A549 (cell line): ENCODE results near the gene ACAP1.
"Not testable (repeated sequence)": the region's sequence is repeated elsewhere in the genome, so short reads cannot be mapped to it uniquely, and the experiment has no call there.

ENCODE experiments used
- TF ChIP-seq, protein P1 (sequence below): fragments of 150-350 bp; IDR thresholded peaks from 2 replicates; pipeline ENCODE4 v1.6.1; 2014; ENCODE audit warnings: low read depth, mild to moderate bottlenecking, low read length
- TF ChIP-seq, protein P2 (sequence below): fragments of >200 bp; sonication (Bioruptor Twin); formaldehyde crosslinking; IDR thresholded peaks from 3 replicates; pipeline ENCODE4 v1.5.1; 2016

DNA sequence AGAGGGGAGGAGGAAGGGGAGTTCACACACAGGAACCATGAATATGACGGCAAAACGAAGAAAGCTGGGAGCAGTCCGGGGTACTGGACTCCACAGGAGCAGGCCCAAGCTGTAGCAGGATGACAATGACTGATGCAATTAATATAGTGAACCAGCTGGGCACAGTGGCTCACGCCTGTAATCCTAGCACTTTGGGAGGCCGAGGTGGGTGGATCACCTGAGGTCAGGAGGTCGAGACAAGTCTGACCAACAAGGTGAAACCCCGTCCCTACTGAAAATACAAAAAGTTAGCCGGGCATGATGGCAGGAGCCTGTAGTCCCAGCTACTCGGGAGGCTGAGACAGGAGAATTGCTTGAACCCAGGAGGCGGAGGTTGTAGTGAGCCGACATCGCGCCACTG, 564 bp upstream of the ACAP1 start:
- TF ChIP-seq, protein P1, sequence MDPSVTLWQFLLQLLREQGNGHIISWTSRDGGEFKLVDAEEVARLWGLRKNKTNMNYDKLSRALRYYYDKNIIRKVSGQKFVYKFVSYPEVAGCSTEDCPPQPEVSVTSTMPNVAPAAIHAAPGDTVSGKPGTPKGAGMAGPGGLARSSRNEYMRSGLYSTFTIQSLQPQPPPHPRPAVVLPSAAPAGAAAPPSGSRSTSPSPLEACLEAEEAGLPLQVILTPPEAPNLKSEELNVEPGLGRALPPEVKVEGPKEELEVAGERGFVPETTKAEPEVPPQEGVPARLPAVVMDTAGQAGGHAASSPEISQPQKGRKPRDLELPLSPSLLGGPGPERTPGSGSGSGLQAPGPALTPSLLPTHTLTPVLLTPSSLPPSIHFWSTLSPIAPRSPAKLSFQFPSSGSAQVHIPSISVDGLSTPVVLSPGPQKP = not testable (repeated sequence)
- TF ChIP-seq, protein P2, sequence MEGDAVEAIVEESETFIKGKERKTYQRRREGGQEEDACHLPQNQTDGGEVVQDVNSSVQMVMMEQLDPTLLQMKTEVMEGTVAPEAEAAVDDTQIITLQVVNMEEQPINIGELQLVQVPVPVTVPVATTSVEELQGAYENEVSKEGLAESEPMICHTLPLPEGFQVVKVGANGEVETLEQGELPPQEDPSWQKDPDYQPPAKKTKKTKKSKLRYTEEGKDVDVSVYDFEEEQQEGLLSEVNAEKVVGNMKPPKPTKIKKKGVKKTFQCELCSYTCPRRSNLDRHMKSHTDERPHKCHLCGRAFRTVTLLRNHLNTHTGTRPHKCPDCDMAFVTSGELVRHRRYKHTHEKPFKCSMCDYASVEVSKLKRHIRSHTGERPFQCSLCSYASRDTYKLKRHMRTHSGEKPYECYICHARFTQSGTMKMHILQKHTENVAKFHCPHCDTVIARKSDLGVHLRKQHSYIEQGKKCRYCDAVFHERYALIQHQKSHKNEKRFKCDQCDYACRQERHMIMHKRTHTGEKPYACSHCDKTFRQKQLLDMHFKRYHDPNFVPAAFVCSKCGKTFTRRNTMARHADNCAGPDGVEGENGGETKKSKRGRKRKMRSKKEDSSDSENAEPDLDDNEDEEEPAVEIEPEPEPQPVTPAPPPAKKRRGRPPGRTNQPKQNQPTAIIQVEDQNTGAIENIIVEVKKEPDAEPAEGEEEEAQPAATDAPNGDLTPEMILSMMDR = not testable (repeated sequence)
